ENCODE results near the gene ABCC1.

Gene ABCC1

DNA sequence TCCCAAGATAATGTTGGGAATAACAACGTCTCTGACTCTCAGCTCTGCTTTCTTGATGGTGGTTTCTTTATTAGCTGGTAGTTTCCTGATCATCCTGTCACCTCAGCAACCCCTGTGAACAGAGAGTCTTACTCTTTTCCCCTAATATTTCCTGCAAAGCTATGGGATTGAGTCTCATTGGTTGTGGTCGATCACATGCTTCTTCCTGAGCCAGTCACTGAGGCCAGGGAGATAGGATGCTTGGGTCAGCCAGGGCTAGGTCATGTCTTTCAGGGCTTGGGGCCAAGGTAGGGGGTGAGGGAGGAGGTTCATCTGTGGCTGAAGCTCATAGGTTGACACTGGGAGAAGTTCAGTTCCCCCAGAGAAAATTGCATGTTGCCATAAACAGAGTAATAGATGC lies 114.3 kb downstream of the ABCC1 start:
- peaks cover 3 to 61% (median 43%) of the 10 kb centered on the region in 4 experiments for H3K36me3 ChIP-seq (ENCODE audit: control insufficient read depth in 4 of 4, insufficient read depth in 4 of 4, low read length in 3 of 4)
- peak overlapping the region; percentile 61 to 90 for H3K27ac ChIP-seq (ENCODE audit: insufficient read depth in 1 of 2, low read depth in 1 of 2, low read length in 2 of 2, poor library complexity in 1 of 2, severe bottlenecking in 2 of 2)
- ChIA-PET POLR2A (interaction anchor here (0.8 to 3.2 kb wide), 3 partner anchors 12 to 64 kb away, joined by 3 to 27 read pairs (median 23); no protein-coding TSS in a partner anchor), CTCF (interaction anchor here (0.8 to 11.9 kb wide), 9 partner anchors 12 to 285 kb away, joined by 3 to 159 read pairs (median 5); no protein-coding TSS in a partner anchor)
- no peaks in the 10 kb centered on the region for H3K9me3 ChIP-seq (ENCODE audit: control extremely low read depth in 1 of 5, control insufficient read depth in 4 of 5, insufficient read depth in 2 of 5, low read depth in 1 of 5, low read length in 4 of 5)
- DNase-seq, result peak in 2 of 3 donors; percentile 26 to 30
- peaks cover 10 to 64% (median 47%) of the 10 kb centered on the region in 4 experiments for H3K4me1 ChIP-seq (ENCODE audit: control extremely low read depth in 1 of 4, control insufficient read depth in 4 of 4, insufficient read depth in 4 of 4, low read length in 3 of 4)
- 29% methylated on average over 2 of the region's 2 CpGs for WGBS (ENCODE audit: insufficient coverage)
- no peak overlapping the region for H3K4me3 ChIP-seq (ENCODE audit: control insufficient read depth in 1 of 7, extremely low read depth in 1 of 7, insufficient read depth in 4 of 7, low read depth in 2 of 7, low read length in 6 of 7)
- H3K27me3 ChIP-seq (replicated peaks in 2 of 5; ENCODE audit: control insufficient read depth in 4 of 5, insufficient read depth in 5 of 5, low read length in 4 of 5), result no peaks in the 10 kb centered on the region

DNA sequence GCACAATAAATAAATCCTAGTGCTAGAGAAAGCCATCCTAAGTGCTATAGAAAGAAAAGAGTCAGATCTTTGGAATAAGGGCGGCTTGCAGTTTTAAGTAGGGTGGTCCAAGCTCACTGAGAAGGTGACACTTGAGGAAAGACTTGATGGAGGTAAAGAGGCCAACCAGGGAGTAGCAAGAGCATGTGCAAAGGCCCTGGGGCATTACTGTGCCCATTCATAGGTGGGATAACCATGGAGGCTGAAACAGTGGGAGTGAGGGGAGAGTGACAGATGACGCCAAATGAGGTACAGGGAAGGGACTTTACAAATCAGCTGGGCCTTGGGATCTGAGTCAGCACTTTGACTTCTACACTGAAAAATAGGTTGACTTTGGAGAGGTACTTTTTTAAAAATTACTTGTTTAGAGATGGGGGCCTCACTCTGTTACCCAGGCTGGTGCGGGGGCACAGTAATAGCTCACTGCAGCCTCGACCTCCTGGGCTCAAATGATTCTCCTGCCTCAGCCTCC lies 115.5 kb downstream of the ABCC1 start:
- H3K4me1 ChIP-seq (ENCODE audit: control extremely low read depth in 1 of 4, control insufficient read depth in 4 of 4, insufficient read depth in 4 of 4, low read length in 3 of 4), result peaks cover 10 to 70% (median 52%) of the 10 kb centered on the region in 4 experiments
- H3K9me3 ChIP-seq (ENCODE audit: control extremely low read depth in 1 of 5, control insufficient read depth in 4 of 5, insufficient read depth in 2 of 5, low read depth in 1 of 5, low read length in 4 of 5), result no peaks in the 10 kb centered on the region
- ChIA-PET POLR2A (no interaction called here), CTCF (interaction anchor here (1.0 to 6.3 kb wide), 4 partner anchors 11 to 63 kb away, joined by 4 to 102 read pairs (median 8); no protein-coding TSS in a partner anchor)
- H3K27me3 ChIP-seq (replicated peaks in 2 of 5; ENCODE audit: control insufficient read depth in 4 of 5, insufficient read depth in 5 of 5, low read length in 4 of 5), result no peaks in the 10 kb centered on the region
- no peak for DNase-seq
- H3K4me3 ChIP-seq (ENCODE audit: control insufficient read depth in 1 of 7, extremely low read depth in 1 of 7, insufficient read depth in 4 of 7, low read depth in 2 of 7, low read length in 6 of 7), result no peak overlapping the region
- H3K36me3 ChIP-seq (ENCODE audit: control insufficient read depth in 4 of 4, insufficient read depth in 4 of 4, low read length in 3 of 4), result peaks cover 3 to 56% (median 38%) of the 10 kb centered on the region in 4 experiments
- peak overlapping the region in 1 of 2 experiments; percentile 33 for H3K27ac ChIP-seq (ENCODE audit: insufficient read depth in 1 of 2, low read depth in 1 of 2, low read length in 2 of 2, poor library complexity in 1 of 2, severe bottlenecking in 2 of 2)
- whole genome bisulfite sequencing (ENCODE audit: insufficient coverage), result 100% methylated on average over 2 of the region's 4 CpGs

DNA sequence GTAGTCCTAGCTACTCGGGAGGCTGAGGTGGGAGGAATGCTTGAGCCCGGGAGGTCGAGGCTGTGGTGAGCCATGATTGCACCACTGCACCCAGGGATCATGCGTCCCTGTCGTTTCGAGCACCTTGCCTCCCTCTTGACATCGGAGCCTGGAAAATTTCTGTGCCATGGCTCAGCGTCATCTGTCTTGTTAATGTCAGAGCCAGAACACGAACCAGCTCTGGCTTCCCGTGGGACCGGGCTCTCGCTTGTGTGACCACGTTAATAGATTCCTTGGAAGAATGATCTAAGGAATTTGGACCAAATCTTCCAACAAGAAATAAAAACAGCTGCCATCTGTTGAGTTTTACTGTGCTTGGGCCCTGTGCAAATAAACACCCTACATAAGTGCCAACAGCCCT lies 117.7 kb downstream of the ABCC1 start:
- ChIA-PET CTCF (interaction anchor here (1.1 to 3.6 kb wide), 3 partner anchors 10 to 192 kb away, joined by 4 to 11 read pairs (median 5); no protein-coding TSS in a partner anchor), POLR2A (interaction anchor here (0.9 kb wide), 1 partner anchor 9 kb away, joined by 6 read pairs; no protein-coding TSS in a partner anchor)
- Histone ChIP-seq H3K4me3 (ENCODE audit: control insufficient read depth in 1 of 7, extremely low read depth in 1 of 7, insufficient read depth in 4 of 7, low read depth in 2 of 7, low read length in 6 of 7) (no peak overlapping the region), H3K27me3 (replicated peaks in 2 of 5; ENCODE audit: control insufficient read depth in 4 of 5, insufficient read depth in 5 of 5, low read length in 4 of 5) (no peaks in the 10 kb centered on the region), H3K36me3 (ENCODE audit: control insufficient read depth in 4 of 4, insufficient read depth in 4 of 4, low read length in 3 of 4) (peaks cover 6 to 61% (median 41%) of the 10 kb centered on the region in 4 experiments), H3K4me1 (ENCODE audit: control extremely low read depth in 1 of 4, control insufficient read depth in 4 of 4, insufficient read depth in 4 of 4, low read length in 3 of 4) (peaks cover 10 to 66% (median 47%) of the 10 kb centered on the region in 4 experiments), H3K9me3 (ENCODE audit: control extremely low read depth in 1 of 5, control insufficient read depth in 4 of 5, insufficient read depth in 2 of 5, low read depth in 1 of 5, low read length in 4 of 5) (no peaks in the 10 kb centered on the region), H3K27ac (ENCODE audit: insufficient read depth in 1 of 2, low read depth in 1 of 2, low read length in 2 of 2, poor library complexity in 1 of 2, severe bottlenecking in 2 of 2) (peak overlapping the region; percentile 10 to 43)
- DNase-seq, result no peak
- over 99% methylated on average over 13 of the region's 13 CpGs for WGBS (ENCODE audit: insufficient coverage)

DNA sequence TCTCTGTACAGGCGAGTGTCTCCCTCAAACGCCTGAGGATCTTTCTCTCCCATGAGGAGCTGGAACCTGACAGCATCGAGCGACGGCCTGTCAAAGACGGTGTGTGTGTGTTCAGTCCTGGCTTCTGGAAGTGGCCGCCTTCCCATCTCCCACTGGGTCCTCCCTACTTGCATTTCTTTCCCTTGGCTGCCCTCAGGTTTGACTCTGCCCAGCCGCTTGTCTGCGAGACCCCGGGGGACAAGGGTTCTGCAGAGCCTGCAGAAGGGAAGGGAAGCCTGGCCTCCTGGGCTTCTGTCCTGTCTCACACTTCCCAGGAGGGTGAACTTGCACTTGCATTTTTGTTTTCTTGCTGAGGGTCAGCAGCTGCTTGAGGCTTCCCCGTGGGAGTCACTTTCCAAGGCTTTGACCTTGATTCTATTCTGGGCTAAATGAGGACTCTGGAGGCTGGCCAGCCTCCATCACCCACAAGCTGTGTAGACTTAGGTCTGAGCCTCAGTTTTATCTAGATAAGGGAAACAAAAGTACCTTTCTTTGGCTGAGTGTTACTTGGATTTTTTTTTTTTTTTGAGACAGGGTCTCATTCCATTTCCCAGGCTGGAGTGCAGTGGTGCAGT lies 122.3 kb downstream of the ABCC1 start:
- peaks cover 8 to 71% (median 58%) of the 10 kb centered on the region in 4 experiments for H3K4me1 ChIP-seq (ENCODE audit: control extremely low read depth in 1 of 4, control insufficient read depth in 4 of 4, insufficient read depth in 4 of 4, low read length in 3 of 4)
- ChIA-PET CTCF (interaction anchor here (0.5 to 11.7 kb wide), 5 partner anchors 9 to 314 kb away, joined by 3 to 102 read pairs (median 4); no protein-coding TSS in a partner anchor), POLR2A (no interaction called here)
- H3K9me3 ChIP-seq (ENCODE audit: control extremely low read depth in 1 of 5, control insufficient read depth in 4 of 5, insufficient read depth in 2 of 5, low read depth in 1 of 5, low read length in 4 of 5), result no peaks in the 10 kb centered on the region
- no peaks in the 10 kb centered on the region for H3K27me3 ChIP-seq (replicated peaks in 2 of 5; ENCODE audit: control insufficient read depth in 4 of 5, insufficient read depth in 5 of 5, low read length in 4 of 5)
- H3K27ac ChIP-seq (ENCODE audit: insufficient read depth in 1 of 2, low read depth in 1 of 2, low read length in 2 of 2, poor library complexity in 1 of 2, severe bottlenecking in 2 of 2), result peak overlapping the region in 1 of 2 experiments; percentile 35
- H3K4me3 ChIP-seq (ENCODE audit: control insufficient read depth in 1 of 7, extremely low read depth in 1 of 7, insufficient read depth in 4 of 7, low read depth in 2 of 7, low read length in 6 of 7), result no peak overlapping the region
- WGBS (ENCODE audit: insufficient coverage), result 97% methylated on average over 7 of the region's 11 CpGs
- H3K36me3 ChIP-seq (ENCODE audit: control insufficient read depth in 4 of 4, insufficient read depth in 4 of 4, low read length in 3 of 4), result peaks cover 11 to 59% (median 40%) of the 10 kb centered on the region in 4 experiments
- no peak for DNase-seq

DNA sequence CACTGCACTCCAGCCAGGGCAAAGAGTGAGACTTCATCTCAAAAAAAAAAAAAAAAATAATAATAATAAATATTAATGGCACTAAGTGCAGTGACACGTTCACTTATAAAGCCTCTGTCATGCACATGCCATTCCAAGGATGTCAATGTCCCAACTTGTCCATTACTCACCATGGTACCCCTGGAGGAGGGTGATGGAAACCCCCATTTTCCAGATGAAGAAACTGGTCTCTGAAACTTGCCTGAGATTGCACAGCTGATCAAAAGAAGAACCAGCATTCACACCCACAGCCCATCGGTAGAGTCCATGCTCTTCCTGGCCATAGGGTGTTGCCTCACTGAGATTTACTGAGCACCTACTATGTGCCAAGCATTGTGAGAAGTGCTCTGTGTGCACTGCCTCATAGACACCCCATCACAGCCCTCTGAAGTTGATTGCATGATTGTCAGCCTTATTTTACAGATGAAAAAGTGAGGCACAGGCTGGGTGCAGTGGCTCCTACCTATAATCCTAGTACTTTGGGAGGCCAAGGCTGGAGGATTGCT lies 123.7 kb downstream of the ABCC1 start:
- Histone ChIP-seq H3K9me3 (ENCODE audit: control extremely low read depth in 1 of 5, control insufficient read depth in 4 of 5, insufficient read depth in 2 of 5, low read depth in 1 of 5, low read length in 4 of 5) (no peaks in the 10 kb centered on the region), H3K27me3 (replicated peaks in 2 of 5; ENCODE audit: control insufficient read depth in 4 of 5, insufficient read depth in 5 of 5, low read length in 4 of 5) (no peaks in the 10 kb centered on the region), H3K27ac (ENCODE audit: insufficient read depth in 1 of 2, low read depth in 1 of 2, low read length in 2 of 2, poor library complexity in 1 of 2, severe bottlenecking in 2 of 2) (peak overlapping the region in 1 of 2 experiments; percentile 84), H3K4me1 (ENCODE audit: control extremely low read depth in 1 of 4, control insufficient read depth in 4 of 4, insufficient read depth in 4 of 4, low read length in 3 of 4) (peaks cover 14 to 78% (median 68%) of the 10 kb centered on the region in 4 experiments), H3K4me3 (ENCODE audit: control insufficient read depth in 1 of 7, extremely low read depth in 1 of 7, insufficient read depth in 4 of 7, low read depth in 2 of 7, low read length in 6 of 7) (no peak overlapping the region), H3K36me3 (ENCODE audit: control insufficient read depth in 4 of 4, insufficient read depth in 4 of 4, low read length in 3 of 4) (peaks cover 12 to 57% (median 38%) of the 10 kb centered on the region in 4 experiments)
- ChIA-PET CTCF (interaction anchor here (1.2 to 11.7 kb wide), 5 partner anchors 11 to 200 kb away, joined by 4 to 102 read pairs (median 4); no protein-coding TSS in a partner anchor), POLR2A (no interaction called here)
- 95% methylated on average over 2 of the region's 2 CpGs for WGBS (ENCODE audit: insufficient coverage)
- DNase-seq, result no peak

DNA sequence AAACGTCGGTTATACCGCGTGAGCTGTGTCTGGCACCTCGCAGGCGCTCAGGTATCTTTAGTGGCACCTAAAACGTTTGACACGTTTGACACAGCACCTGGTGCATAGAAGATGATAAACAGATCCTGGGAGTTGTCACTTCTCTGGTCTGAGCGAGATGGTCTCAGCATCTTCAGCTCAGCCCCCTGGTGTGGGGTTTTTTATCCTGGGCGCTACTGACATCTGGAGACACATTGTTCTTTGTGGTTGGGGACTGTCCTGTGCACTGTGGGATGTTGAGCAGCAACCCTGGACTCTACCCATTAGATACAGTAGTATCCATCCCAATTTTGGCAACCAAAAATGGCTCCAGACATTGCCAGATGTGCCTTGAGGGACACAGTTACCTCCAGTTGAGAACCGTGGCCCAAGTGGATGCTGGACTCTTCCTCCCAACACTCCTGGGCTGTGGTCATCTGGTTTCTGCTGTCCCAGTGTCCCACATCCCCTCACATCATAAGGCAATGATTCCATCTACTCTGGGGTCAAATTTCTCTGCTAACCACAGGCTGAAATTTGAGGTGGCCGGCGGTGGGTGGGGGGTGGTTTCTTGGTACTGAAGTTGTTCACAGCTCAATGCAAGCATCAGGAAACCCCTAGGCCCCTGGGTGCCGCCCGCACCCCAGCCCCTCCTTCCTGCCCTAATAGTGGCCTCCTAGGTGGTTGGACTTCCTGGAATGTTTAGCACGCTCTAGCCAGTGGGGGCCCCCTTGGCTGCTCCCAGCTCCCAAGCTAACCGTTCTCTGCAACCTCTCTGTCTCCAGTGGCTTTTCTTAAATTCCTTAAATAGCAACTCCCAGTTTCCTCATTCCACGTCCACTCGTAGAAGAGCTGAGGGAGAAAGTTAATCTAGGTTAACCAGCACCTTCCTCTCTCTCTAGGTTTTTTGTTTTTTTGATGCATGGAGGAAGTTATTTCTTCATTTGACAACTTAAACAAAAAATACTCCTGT lies 124.8 kb downstream of the ABCC1 start:
- peak overlapping the region in 2 of 7 experiments; percentile 17 to 30 for H3K4me3 ChIP-seq (ENCODE audit: control insufficient read depth in 1 of 7, extremely low read depth in 1 of 7, insufficient read depth in 4 of 7, low read depth in 2 of 7, low read length in 6 of 7)
- WGBS (ENCODE audit: insufficient coverage), result 49% methylated on average over 15 of the region's 19 CpGs
- H3K27ac ChIP-seq (ENCODE audit: insufficient read depth in 1 of 2, low read depth in 1 of 2, low read length in 2 of 2, poor library complexity in 1 of 2, severe bottlenecking in 2 of 2), result peak overlapping the region; percentile 79 to 84
- POLR2A ChIA-PET, result interaction anchor here (0.6 to 3.5 kb wide), 6 partner anchors 12 to 76 kb away, joined by 3 to 27 read pairs (median 4); no protein-coding TSS in a partner anchor
- H3K27me3 ChIP-seq (replicated peaks in 2 of 5; ENCODE audit: control insufficient read depth in 4 of 5, insufficient read depth in 5 of 5, low read length in 4 of 5), result no peaks in the 10 kb centered on the region
- no peaks in the 10 kb centered on the region for H3K9me3 ChIP-seq (ENCODE audit: control extremely low read depth in 1 of 5, control insufficient read depth in 4 of 5, insufficient read depth in 2 of 5, low read depth in 1 of 5, low read length in 4 of 5)
- DNase-seq, result peak; percentile 65 to 91 (median 84)
- CTCF ChIA-PET, result interaction anchor here (1.0 to 11.7 kb wide), 8 partner anchors 9 to 199 kb away, joined by 3 to 102 read pairs (median 5); no protein-coding TSS in a partner anchor
- peaks cover 14 to 81% (median 67%) of the 10 kb centered on the region in 4 experiments for H3K4me1 ChIP-seq (ENCODE audit: control extremely low read depth in 1 of 4, control insufficient read depth in 4 of 4, insufficient read depth in 4 of 4, low read length in 3 of 4)
- H3K36me3 ChIP-seq (ENCODE audit: control insufficient read depth in 4 of 4, insufficient read depth in 4 of 4, low read length in 3 of 4), result peaks cover 14 to 61% (median 42%) of the 10 kb centered on the region in 4 experiments

All from common myeloid progenitor, CD34-positive (primary cell).